GM23338 (cell line): ENCODE measurements around the gene MXRA5. TPM values are rescaled to one million over a fixed set of nuclear protein-coding genes. Genes with fewer than 3 reads are reported as not detected.

Experiments used
- ATAC-seq: fragments of 200-7000 bp; cut with Tn5 transposase; 3 replicates; pipeline ENCODE4 v1.9.1; 2020
- DNase-seq: peaks from one replicate; pipeline ENCODE4 v3.0.0-alpha.2; 2015; ENCODE audit warnings: low spot score
- H2AFZ ChIP-seq: fragments of 200-600 bp; sonication (generic); 2 replicates; pipeline ENCODE4 v1.8.0; 2016; ENCODE audit warnings: antibody characterized with exemption, mild to moderate bottlenecking, moderate library complexity
- H3F3A ChIP-seq: fragments of 200-600 bp; sonication (generic); replicated peaks from 2 replicates; pipeline ENCODE4 v1.8.0; 2017; ENCODE audit warnings: antibody characterized with exemption, mixed run types, low read depth
- H3K27ac ChIP-seq: fragments of 200-600 bp; sonication (generic); 2 replicates; pipeline ENCODE4 v1.6.1; 2016; ENCODE audit warnings: low read depth
- H3K27me3 ChIP-seq: fragments of 200-600 bp; sonication (generic); 2 replicates; pipeline ENCODE4 v1.8.0; 2016; ENCODE audit warnings: mild to moderate bottlenecking, mixed run types, moderate library complexity; ENCODE audit not compliant: insufficient read depth
- H3K36me3 ChIP-seq: fragments of 200-600 bp; sonication (generic); 2 replicates; pipeline ENCODE4 v1.8.0; 2016; ENCODE audit warnings: mild to moderate bottlenecking; ENCODE audit not compliant: insufficient read depth
- H3K4me1 ChIP-seq: fragments of 200-600 bp; sonication (generic); 2 replicates; pipeline ENCODE4 v1.8.0; 2016; ENCODE audit warnings: mild to moderate bottlenecking, moderate library complexity; ENCODE audit not compliant: insufficient read depth
- H3K4me2 ChIP-seq: fragments of 200-600 bp; sonication (generic); 2 replicates; pipeline ENCODE4 v1.7.1; 2017; ENCODE audit warnings: mixed run types
- H3K4me3 ChIP-seq: fragments of 200-600 bp; sonication (generic); 2 replicates; pipeline ENCODE4 v1.6.1; 2016; ENCODE audit warnings: mixed run types
- H3K79me2 ChIP-seq: fragments of 200-600 bp; sonication (generic); replicated peaks from 2 replicates; pipeline ENCODE4 v1.8.0; 2017; ENCODE audit warnings: mild to moderate bottlenecking; ENCODE audit not compliant: insufficient read depth
- H3K9me2 ChIP-seq: fragments of 200-600 bp; sonication (generic); 2 replicates; pipeline ENCODE4 v1.8.0; 2017; ENCODE audit not compliant: insufficient read depth
- H4K20me1 ChIP-seq: fragments of 200-600 bp; sonication (generic); replicated peaks from 2 replicates; pipeline ENCODE4 v1.8.0; 2017; ENCODE audit warnings: mild to moderate bottlenecking; ENCODE audit not compliant: insufficient read depth
- H3K27ac Mint-ChIP-seq: 2 replicates; pipeline ENCODE4 v1.8.0; 2020; ENCODE audit warnings: inconsistent platforms, mild to moderate bottlenecking, moderate library complexity, mixed read lengths
- H3K27me3 Mint-ChIP-seq: 3 replicates; pipeline ENCODE4 v1.8.0; 2022; ENCODE audit warnings: low read depth, mild to moderate bottlenecking, moderate library complexity, mixed read lengths, inconsistent platforms; ENCODE audit not compliant: insufficient read depth, poor library complexity
- H3K36me3 Mint-ChIP-seq: 3 replicates; pipeline ENCODE4 v1.8.0; 2021; ENCODE audit warnings: low read depth, mild to moderate bottlenecking, inconsistent platforms, moderate library complexity, mixed read lengths
- H3K4me1 Mint-ChIP-seq: 3 replicates; pipeline ENCODE4 v1.8.0; 2020; ENCODE audit warnings: mild to moderate bottlenecking, inconsistent platforms, mixed read lengths
- H3K4me3 Mint-ChIP-seq: 3 replicates; pipeline ENCODE4 v1.8.0; 2021; ENCODE audit warnings: moderate library complexity, mild to moderate bottlenecking, inconsistent platforms, mixed read lengths
- H3K9me3 Mint-ChIP-seq: 3 replicates; pipeline ENCODE4 v1.8.0; 2020; ENCODE audit warnings: moderate library complexity, mild to moderate bottlenecking, inconsistent platforms, mixed read lengths
- CREB1 ChIP-seq: fragments of 250-450 bp; sonication (Bioruptor Pico); IDR thresholded peaks from 2 replicates; pipeline ENCODE4 v1.5.0; 2020; ENCODE audit warnings: low read depth, mild to moderate bottlenecking, moderate library complexity
- CTCF ChIP-seq, 2 experiments: fragments of 200-600 bp in 1 of 2; sonication (generic) in 1 of 2; conservative IDR thresholded peaks; 2 replicates each; pipeline versions ENCODE4 v1.5.1 to v1.6.1; 2016 to 2017; ENCODE audit warnings: antibody characterized with exemption in 2 of 2, low read depth in 2 of 2, mild to moderate bottlenecking in 2 of 2, moderate library complexity in 1 of 2
- ETS1 ChIP-seq: IDR thresholded peaks from 2 replicates; pipeline ENCODE4 v1.6.1; 2016; ENCODE audit warnings: antibody characterized with exemption
- EZH2 ChIP-seq: fragments of 200-600 bp; sonication (generic); IDR thresholded peaks from one replicate; pipeline ENCODE4 v1.8.0; 2017; ENCODE audit warnings: antibody characterized with exemption, mild to moderate bottlenecking, low read depth; ENCODE audit not compliant: unreplicated experiment
- EZH2phosphoT487 ChIP-seq: fragments of 200-600 bp; sonication (generic); IDR thresholded peaks from one replicate; pipeline ENCODE4 v1.8.1; 2018; ENCODE audit warnings: antibody characterized with exemption; ENCODE audit not compliant: unreplicated experiment
- JUNB ChIP-seq: IDR thresholded peaks from one replicate; pipeline ENCODE4 v1.6.1; 2016; ENCODE audit warnings: antibody characterized with exemption; ENCODE audit not compliant: unreplicated experiment
- NANOG ChIP-seq: IDR thresholded peaks from 2 replicates; pipeline ENCODE4 v1.6.1; 2016; ENCODE audit warnings: antibody characterized with exemption, borderline replicate concordance
- POLR2AphosphoS5 ChIP-seq: IDR thresholded peaks from 2 replicates; pipeline ENCODE4 v1.6.1; 2016; ENCODE audit warnings: antibody characterized with exemption, low read depth
- STAT1 ChIP-seq: IDR thresholded peaks from one replicate; pipeline ENCODE4 v1.6.1; 2016; ENCODE audit warnings: antibody characterized with exemption; ENCODE audit not compliant: unreplicated experiment
- ZNF114 ChIP-seq: fragments of 250-450 bp; sonication (Bioruptor Pico); IDR thresholded peaks from 2 replicates; pipeline ENCODE4 v1.5.0; 2020; ENCODE audit warnings: mild to moderate bottlenecking, moderate library complexity
- ZNF462 ChIP-seq: fragments of 250-450 bp; sonication (Bioruptor Pico); IDR thresholded peaks from 2 replicates; pipeline ENCODE4 v1.5.0; 2020; ENCODE audit warnings: mild to moderate bottlenecking, moderate library complexity
- polyA plus RNA-seq: library from polyadenylated mRNA; unstranded; fragments of >200 nt; fragmentation: Nextera tagmentation; extraction: Ambion mirVana; gene quantifications from 2 replicates; pipeline ENCODE4 v1.2.1, GENCODE V29; 2016
- total RNA-seq: library from RNA; depleted of rRNA; stranded (reverse); fragments of >200 nt; shearing (Covaris generic); gene quantifications from 2 replicates; pipeline ENCODE4 v1.2.3, GENCODE V29; 2014

The MXRA5 gene
- total and polyA plus RNA-seq, 2 experiments from 2014 or later: 0.45 to 2.6 TPM

- no peak overlapping the region for H3K27ac Mint-ChIP-seq
- H3K9me3 Mint-ChIP-seq: peaks cover 4% of the 10 kb centered on the region; the same call in 2 of the 3 replicates
- H3K36me3 Mint-ChIP-seq: 0 out of 3 replicates have a peak, but pooled peaks cover 2% of the 10 kb centered on the region
- no peaks in the 10 kb centered on the region for H3K4me1 Mint-ChIP-seq
- Histone ChIP-seq H2AFZ (no peak overlapping the region), H3K4me1 (no peaks in the 10 kb centered on the region), H3F3A (no peaks in the 10 kb centered on the region), H3K27me3 (no peaks in the 10 kb centered on the region), H3K4me2 (no peak overlapping the region), H3K9me2 (no peaks in the 10 kb centered on the region), H3K79me2 (no peaks in the 10 kb centered on the region), H3K4me3 (no peak overlapping the region), H3K36me3 (no peaks in the 10 kb centered on the region), H3K27ac (no peak overlapping the region), H4K20me1 (no peaks in the 10 kb centered on the region)
- no peak for TF ChIP-seq NANOG
- peaks cover 2% of the 10 kb centered on the region for H3K27me3 Mint-ChIP-seq
- no peak overlapping the region for H3K4me3 Mint-ChIP-seq
- no peak for ATAC-seq
- no peak for DNase-seq
Measured at GRCh38 chrX:3379111-3379510, 32.7 kb upstream of the MXRA5 start.

- H3K9me3 Mint-ChIP-seq: peaks cover 5% of the 10 kb centered on the region; the same call in 2 of the 3 replicates
- H3K27me3 Mint-ChIP-seq: peaks cover 2% of the 10 kb centered on the region
- DNase-seq (no peak), ATAC-seq (no peak)
- Histone ChIP-seq H2AFZ (no peak overlapping the region), H3K27me3 (no peaks in the 10 kb centered on the region), H3K27ac (no peak overlapping the region), H3K79me2 (no peaks in the 10 kb centered on the region), H3F3A (no peaks in the 10 kb centered on the region), H3K36me3 (no peaks in the 10 kb centered on the region), H3K4me3 (no peak overlapping the region), H4K20me1 (no peaks in the 10 kb centered on the region), H3K9me2 (no peaks in the 10 kb centered on the region), H3K4me2 (no peak overlapping the region), H3K4me1 (no peaks in the 10 kb centered on the region)
- no peaks in the 10 kb centered on the region for H3K4me1 Mint-ChIP-seq
- H3K36me3 Mint-ChIP-seq: 0 out of 3 replicates have a peak, but pooled peaks cover 2% of the 10 kb centered on the region
- no peak overlapping the region for H3K4me3 Mint-ChIP-seq
- H3K27ac Mint-ChIP-seq: no peak overlapping the region
- no peak for TF ChIP-seq CTCF (conservative IDR thresholded peaks at IDR 0.05; ENCODE audit: low read depth in 2 of 2)
- TF ChIP-seq ETS1: no peak
- no peak for TF ChIP-seq POLR2AphosphoS5
- no peak for TF ChIP-seq JUNB
- no peak for TF ChIP-seq EZH2
- no peak for TF ChIP-seq STAT1
- no peak for TF ChIP-seq ZNF114 (CRISPR knock-in tag)
- no peak for TF ChIP-seq CREB1 (CRISPR knock-in tag)
- no peak for TF ChIP-seq ZNF462
- no peak for TF ChIP-seq EZH2phosphoT487
- TF ChIP-seq NANOG: no peak
Measured at GRCh38 chrX:3378156-3378555, 31.7 kb upstream of the MXRA5 start.
